ENCODE measurements around the gene RSAD1. TPM values are rescaled to one million over a fixed set of nuclear protein-coding genes. Genes with fewer than 3 reads are reported as not detected.
"Not testable (repeated sequence)": the region's sequence is repeated elsewhere in the genome, so short reads cannot be mapped to it uniquely, and the experiment has no call there.

Gene RSAD1
- total RNA-seq, 1 donor: 23.9 TPM

DNA sequence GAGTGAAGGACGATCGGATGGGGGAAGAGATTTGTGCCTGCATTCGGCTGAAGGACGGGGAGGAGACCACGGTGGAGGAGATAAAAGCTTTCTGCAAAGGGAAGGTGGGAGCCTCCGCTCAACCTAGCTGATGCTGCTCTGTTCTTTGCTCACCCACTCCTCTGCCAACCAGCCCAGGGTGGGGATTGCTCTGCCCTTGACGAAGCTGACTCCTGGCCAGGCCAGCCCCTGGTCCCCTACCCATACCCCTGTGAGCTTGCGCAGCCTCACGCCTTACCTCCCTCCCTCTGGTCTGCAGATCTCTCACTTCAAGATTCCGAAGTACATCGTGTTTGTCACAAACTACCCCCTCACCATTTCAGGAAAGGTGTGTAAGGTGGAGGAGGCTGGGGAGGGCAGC lies 4.8 kb upstream of the RSAD1 start:
- H3K4me2 ChIP-seq (ENCODE audit: insufficient read depth, low read length): no peak overlapping the region
- peaks cover 6% of the 10 kb centered on the region for H3K4me1 ChIP-seq (ENCODE audit: insufficient read depth, low read length)
- peaks cover 5% of the 10 kb centered on the region for H4K20me1 ChIP-seq (ENCODE audit: insufficient read depth, low read length)
- DNase-seq (ENCODE audit: insufficient read length, low spot score, missing footprints): no peak
- TF ChIP-seq CTCF (IDR thresholded peaks at IDR 0.05; ENCODE audit: extremely low read depth, low read depth, low read length): no peak
- peaks cover 7% of the 10 kb centered on the region for H3K27me3 ChIP-seq (ENCODE audit: insufficient read depth, low read length)
- H3K36me3 ChIP-seq (ENCODE audit: insufficient read depth, low read length): peaks cover 9% of the 10 kb centered on the region
- no peaks in the 10 kb centered on the region for H3K79me2 ChIP-seq (ENCODE audit: insufficient read depth, low read length)
- H3K4me3 ChIP-seq (ENCODE audit: insufficient read depth, low read length): no peak overlapping the region
- no peak overlapping the region for H3K27ac ChIP-seq (ENCODE audit: low read depth, low read length)
- no peak overlapping the region for H2AFZ ChIP-seq (ENCODE audit: low read length)
- no peaks in the 10 kb centered on the region for H3K9me3 ChIP-seq (ENCODE audit: low read depth, low read length)

- H3K9me3 ChIP-seq (ENCODE audit: low read depth, low read length): no peaks in the 10 kb centered on the region
- peaks cover 5% of the 10 kb centered on the region for H4K20me1 ChIP-seq (ENCODE audit: insufficient read depth, low read length)
- H3K4me1 ChIP-seq (ENCODE audit: insufficient read depth, low read length): peaks cover 7% of the 10 kb centered on the region
- no peak overlapping the region for H3K4me3 ChIP-seq (ENCODE audit: insufficient read depth, low read length)
- H3K27me3 ChIP-seq (ENCODE audit: insufficient read depth, low read length): peaks cover 1% of the 10 kb centered on the region
- TF ChIP-seq CTCF (IDR thresholded peaks at IDR 0.05; ENCODE audit: extremely low read depth, low read depth, low read length): no peak
- H3K36me3 ChIP-seq (ENCODE audit: insufficient read depth, low read length): peaks cover 9% of the 10 kb centered on the region
- peaks cover 5% of the 10 kb centered on the region for H3K79me2 ChIP-seq (ENCODE audit: insufficient read depth, low read length)
- DNase-seq (ENCODE audit: insufficient read length, low spot score, missing footprints): no peak
- H2AFZ ChIP-seq (ENCODE audit: low read length): no peak overlapping the region
- H3K27ac ChIP-seq (ENCODE audit: low read depth, low read length): no peak overlapping the region
- no peak overlapping the region for H3K4me2 ChIP-seq (ENCODE audit: insufficient read depth, low read length)
Measured at GRCh38 chr17:50474523-50474922, 4.1 kb upstream of the RSAD1 start.

GRCh38 chr17:50475362-50475761 lies 3.3 kb upstream of the RSAD1 start:
- Histone ChIP-seq H3K4me1 (ENCODE audit: insufficient read depth, low read length) (peaks cover 12% of the 10 kb centered on the region), H4K20me1 (ENCODE audit: insufficient read depth, low read length) (peaks cover 9% of the 10 kb centered on the region), H3K4me2 (ENCODE audit: insufficient read depth, low read length) (no peak overlapping the region), H3K36me3 (ENCODE audit: insufficient read depth, low read length) (peaks cover 9% of the 10 kb centered on the region), H3K27me3 (ENCODE audit: insufficient read depth, low read length) (no peaks in the 10 kb centered on the region), H3K9me3 (ENCODE audit: low read depth, low read length) (no peaks in the 10 kb centered on the region), H3K27ac (ENCODE audit: low read depth, low read length) (no peak overlapping the region), H3K79me2 (ENCODE audit: insufficient read depth, low read length) (peaks cover 13% of the 10 kb centered on the region), H2AFZ (ENCODE audit: low read length) (no peak overlapping the region), H3K4me3 (ENCODE audit: insufficient read depth, low read length) (no peak overlapping the region)
- TF ChIP-seq CTCF (IDR thresholded peaks at IDR 0.05; ENCODE audit: extremely low read depth, low read depth, low read length): no peak
- DNase-seq (ENCODE audit: insufficient read length, low spot score, missing footprints): no peak

GRCh38 chr17:50475775-50476544 lies 2.7 kb upstream of the RSAD1 start:
- not testable (repeated sequence) for H3K27me3 ChIP-seq (ENCODE audit: insufficient read depth, low read length); H3K9me3 ChIP-seq (ENCODE audit: low read depth, low read length); H4K20me1 ChIP-seq (ENCODE audit: insufficient read depth, low read length); DNase-seq (ENCODE audit: insufficient read length, low spot score, missing footprints); H3K27ac ChIP-seq (ENCODE audit: low read depth, low read length); H2AFZ ChIP-seq (ENCODE audit: low read length); H3K4me2 ChIP-seq (ENCODE audit: insufficient read depth, low read length); H3K36me3 ChIP-seq (ENCODE audit: insufficient read depth, low read length); H3K4me3 ChIP-seq (ENCODE audit: insufficient read depth, low read length)
- peaks cover 12% of the 10 kb centered on the region for H3K4me1 ChIP-seq (ENCODE audit: insufficient read depth, low read length)
- H3K79me2 ChIP-seq (ENCODE audit: insufficient read depth, low read length): peaks cover 17% of the 10 kb centered on the region

All from osteoblast (primary cell).